ENCODE results near the gene TSPAN18.

GRCh38 chr11:44834846-44835245 lies 108.1 kb downstream of the TSPAN18 start:
- no peak for TF ChIP-seq CTCF (conservative IDR thresholded peaks at IDR 0.05; ENCODE audit: low read depth, low read length)
- no peak for TF ChIP-seq EZH2 (IDR thresholded peaks at IDR 0.05; ENCODE audit: borderline replicate concordance, low read depth, low read length, poor library complexity, severe bottlenecking)

Measured in A673 (cell line).